Activated CD4-positive, alpha-beta T cell treated with anti-CD3 and anti-CD28 coated beads, Interleukin-2, amount 50 U/mL, for 1 hour (primary cell): ENCODE data around the gene EPN1.
A peak's percentile ranks its signal among the peaks of the same experiment; 100 is the strongest.

Experiments
- DNase-seq: peaks from one replicate; pipeline ENCODE4 v3.0.0-alpha.2; 2020

EPN1 gene

GRCh38 chr19:55646889-55647731 lies 27.9 kb upstream of the EPN1 start:
- no peak for DNase-seq

- peak; percentile 40 for DNase-seq
Measured at GRCh38 chr19:55647732-55648584, 27.1 kb upstream of the EPN1 start, which contains the start of gene CCDC106. Gene CCDC106, plus strand, starts transcription at chr19:55648212. Its CDS starts 835 bp downstream, at chr19:55649047.

- no peak for DNase-seq
Measured at GRCh38 chr19:55648585-55649267, 26.3 kb upstream of the EPN1 start.

GRCh38 chr19:55649268-55650125 lies 25.5 kb upstream of the EPN1 start:
- DNase-seq, result no peak

- DNase-seq, result no peak
Measured at GRCh38 chr19:55650126-55650557, 24.9 kb upstream of the EPN1 start.

- no peak for DNase-seq
Measured at GRCh38 chr19:55650602-55651230, 24.3 kb upstream of the EPN1 start.

GRCh38 chr19:55651236-55651635 lies 23.8 kb upstream of the EPN1 start:
- no peak for DNase-seq

GRCh38 chr19:55652311-55653128 lies 22.5 kb upstream of the EPN1 start:
- no peak for DNase-seq

GRCh38 chr19:55653651-55654322 lies 21.2 kb upstream of the EPN1 start:
- DNase-seq, result peak; percentile 99

GRCh38 chr19:55654323-55654867 lies 20.6 kb upstream of the EPN1 start:
- peak; percentile 98 for DNase-seq

- DNase-seq, result peak; percentile 97
Measured at GRCh38 chr19:55654868-55655647, 20.0 kb upstream of the EPN1 start, which contains the start of gene U2AF2. Gene U2AF2, plus strand, starts transcription at chr19:55655035. Its CDS starts 70 bp downstream, at chr19:55655105.

GRCh38 chr19:55655648-55656040 lies 19.4 kb upstream of the EPN1 start:
- DNase-seq, result no peak

- no peak for DNase-seq
Measured at GRCh38 chr19:55656552-55656951, 18.5 kb upstream of the EPN1 start.

GRCh38 chr19:55656988-55657747 lies 17.9 kb upstream of the EPN1 start:
- DNase-seq, result no peak

GRCh38 chr19:55658846-55659459 lies 16.1 kb upstream of the EPN1 start:
- DNase-seq, result no peak

- no peak for DNase-seq
Measured at GRCh38 chr19:55659822-55660221, 15.2 kb upstream of the EPN1 start.

GRCh38 chr19:55660404-55660803 lies 14.6 kb upstream of the EPN1 start:
- no peak for DNase-seq

- no peak for DNase-seq
Measured at GRCh38 chr19:55660991-55661390, 14.0 kb upstream of the EPN1 start.
